ENCODE data around the gene STARD10.

Gene STARD10

GRCh38 chr11:72741429-72741833 lies 52.4 kb downstream of the STARD10 start:
- no peaks in the 10 kb centered on the region for H3K9me3 ChIP-seq (replicated peaks in 1 of 11)
- peaks cover 49 to 66% (median 57%) of the 10 kb centered on the region in 11 experiments for H4K20me1 ChIP-seq
- TF ChIP-seq Cebpa-rat (IDR thresholded peaks at IDR 0.05): no peak
- peak overlapping the region in 6 of 10 experiments; percentile 8 to 54 (median 32); a peak in 11 of 20 replicates for H3K4me3 ChIP-seq
- peaks cover 0 to 17% (median 0%) of the 10 kb centered on the region in 11 experiments; a peak in 4 of 22 replicates for H3K36me3 ChIP-seq
- H3K27ac ChIP-seq: peak overlapping the region; percentile 41 to 94 (median 70); a peak in 21 of 22 replicates
- H3K9ac ChIP-seq: peak overlapping the region; percentile 36 to 88 (median 65); a peak in 21 of 22 replicates
- H3K27me3 ChIP-seq: no peaks in the 10 kb centered on the region
- H3K4me2 ChIP-seq: peak overlapping the region; percentile 86 to 100 (median 96)
- peaks cover 87 to 99% (median 97%) of the 10 kb centered on the region in 10 experiments for H3K4me1 ChIP-seq

DNA sequence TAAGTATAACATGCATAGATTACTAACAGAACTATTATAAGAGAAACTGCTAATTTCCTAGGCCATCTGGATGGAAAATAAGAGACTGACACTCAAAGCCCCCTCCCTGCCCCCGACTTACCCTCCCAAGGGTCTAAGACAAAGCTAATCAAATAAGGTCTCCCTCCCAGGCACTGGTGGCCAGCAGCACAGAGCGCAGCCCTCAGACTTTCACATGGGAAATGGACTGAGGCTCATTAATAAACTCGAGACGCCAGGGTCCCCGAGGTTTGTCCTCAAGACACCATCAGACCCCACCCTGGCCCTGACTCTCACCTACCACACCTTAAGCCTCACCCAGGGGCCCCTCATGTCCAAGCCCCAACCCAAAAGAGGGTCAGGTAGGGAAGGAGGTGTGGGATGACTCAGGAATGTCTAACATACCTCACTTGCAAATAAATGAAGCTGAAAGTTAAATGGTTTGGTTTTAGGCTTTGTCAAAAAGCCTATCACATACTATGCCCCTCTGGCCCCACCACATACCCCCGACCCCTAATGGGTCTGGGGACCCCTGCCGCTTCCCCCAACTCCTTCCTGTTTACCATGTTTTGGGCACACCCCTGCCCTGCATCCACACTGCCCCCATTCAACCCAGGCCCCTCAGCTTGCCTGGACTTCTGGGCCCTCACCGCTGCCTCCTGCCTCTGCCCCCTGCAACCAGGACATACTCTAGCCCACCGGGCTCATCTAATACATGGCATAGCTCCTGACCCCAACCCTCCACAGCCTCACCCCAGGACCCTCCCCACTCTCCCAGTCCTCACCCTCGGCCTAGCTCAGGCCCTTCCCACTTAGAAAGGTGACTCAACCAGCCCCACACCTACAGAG lies 53.1 kb downstream of the STARD10 start:
- Histone ChIP-seq H3K9me3 (replicated peaks in 1 of 11) (no peaks in the 10 kb centered on the region), H3K4me3 (peak overlapping the region in 6 of 10 experiments; percentile 8 to 54 (median 32); a peak in 9 of 20 replicates), H3K4me1 (peaks cover 93 to 100% (median 98%) of the 10 kb centered on the region in 10 experiments), H3K27ac (peak overlapping the region; percentile 41 to 94 (median 70); a peak in 21 of 22 replicates), H4K20me1 (peaks cover 44 to 61% (median 56%) of the 10 kb centered on the region in 11 experiments), H3K9ac (peak overlapping the region; percentile 36 to 88 (median 65); a peak in 21 of 22 replicates), H3K36me3 (peaks cover 0 to 12% (median 0%) of the 10 kb centered on the region in 11 experiments; a peak in 4 of 22 replicates), H3K27me3 (no peaks in the 10 kb centered on the region), H3K4me2 (peak overlapping the region; percentile 86 to 100 (median 96))
- TF ChIP-seq Cebpa-rat (IDR thresholded peaks at IDR 0.05): no peak

DNA sequence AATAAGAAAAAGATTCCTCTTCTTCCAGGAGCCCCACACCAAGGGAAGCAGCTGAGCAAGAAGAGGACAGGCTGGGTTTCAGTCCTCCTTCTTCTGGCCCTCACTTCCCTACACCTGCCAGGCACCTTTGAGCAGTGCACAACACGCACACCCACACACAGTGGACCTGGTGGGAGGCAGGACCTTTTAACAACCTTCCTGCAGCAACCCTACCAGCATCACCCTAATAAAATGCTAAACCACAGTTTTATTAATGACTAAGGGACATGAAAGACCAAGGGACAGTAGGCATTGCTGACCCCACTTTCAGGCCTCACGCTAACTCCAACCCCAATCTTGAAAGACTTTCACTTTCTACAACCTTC lies 53.8 kb downstream of the STARD10 start:
- H3K36me3 ChIP-seq: peaks cover 0 to 9% (median 0%) of the 10 kb centered on the region in 11 experiments; a peak in 4 of 22 replicates
- H3K9me3 ChIP-seq (replicated peaks in 1 of 11): no peaks in the 10 kb centered on the region
- no peak for TF ChIP-seq Cebpa-rat (IDR thresholded peaks at IDR 0.05)
- H3K27me3 ChIP-seq: no peaks in the 10 kb centered on the region
- peak overlapping the region; percentile 89 to 94 (median 93); a peak in 21 of 22 replicates for H3K27ac ChIP-seq
- H3K4me3 ChIP-seq: peak overlapping the region in 1 of 10 experiments; percentile 71; a peak in 1 of 20 replicates
- H3K4me1 ChIP-seq: peaks cover 94 to 100% (median 98%) of the 10 kb centered on the region in 10 experiments
- peak overlapping the region in 9 of 11 experiments; percentile 19 to 88 (median 80); a peak in 9 of 22 replicates for H3K9ac ChIP-seq
- peaks cover 36 to 59% (median 51%) of the 10 kb centered on the region in 11 experiments for H4K20me1 ChIP-seq
- H3K4me2 ChIP-seq: peak overlapping the region; percentile 86 to 100 (median 96)

DNA sequence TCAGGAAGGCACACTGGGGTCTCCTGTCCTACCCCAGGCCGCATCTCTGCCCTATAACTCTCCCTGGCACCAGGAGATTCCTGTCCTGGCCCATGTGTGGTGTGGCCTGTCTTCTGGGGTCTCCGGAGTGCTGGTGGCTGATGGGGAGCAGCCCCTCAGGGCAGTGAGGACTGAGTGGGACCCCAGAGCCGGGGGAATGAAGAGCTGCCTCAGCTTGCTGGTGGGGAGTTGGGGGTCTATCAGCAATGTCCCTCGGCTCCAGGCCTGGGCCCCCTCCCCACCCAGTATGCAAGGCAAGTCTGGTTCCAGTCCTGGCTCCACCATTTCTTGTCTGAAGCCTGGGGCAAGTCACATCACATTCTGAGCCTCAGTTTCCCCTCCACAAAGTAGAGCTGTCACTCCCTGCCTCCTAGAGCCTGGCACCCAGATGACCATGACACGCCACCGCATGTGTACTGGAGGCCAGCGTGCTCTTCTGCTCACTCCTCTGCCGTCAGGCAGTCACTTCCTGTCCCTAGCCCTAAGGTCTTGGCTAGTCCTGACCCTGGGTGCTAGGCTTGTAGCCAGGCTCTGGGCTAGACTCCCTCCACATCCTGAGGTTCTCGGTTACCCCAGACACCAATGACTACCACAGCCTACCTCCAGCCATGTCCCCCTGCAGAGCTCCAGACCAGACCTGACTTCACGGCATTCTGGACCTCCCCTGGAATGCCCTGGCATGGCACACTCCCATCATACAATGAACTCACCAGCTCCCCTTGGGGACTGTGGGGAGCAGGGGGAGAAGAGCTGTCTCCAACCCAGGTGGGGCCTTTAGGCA lies 54.4 kb downstream of the STARD10 start:
- H3K4me1 ChIP-seq: peaks cover 88 to 100% (median 98%) of the 10 kb centered on the region in 10 experiments
- no peaks in the 10 kb centered on the region for H3K9me3 ChIP-seq (replicated peaks in 1 of 11)
- peaks cover 0 to 10% (median 2%) of the 10 kb centered on the region in 11 experiments; a peak in 4 of 22 replicates for H3K36me3 ChIP-seq
- peak overlapping the region; percentile 86 to 100 (median 96) for H3K4me2 ChIP-seq
- H3K4me3 ChIP-seq: peak overlapping the region in 8 of 10 experiments; percentile 24 to 71 (median 57); a peak in 14 of 20 replicates
- H3K9ac ChIP-seq: peak overlapping the region; percentile 26 to 88 (median 80); a peak in 21 of 22 replicates
- peak overlapping the region; percentile 89 to 94 (median 93) for H3K27ac ChIP-seq
- no peak for TF ChIP-seq Cebpa-rat (IDR thresholded peaks at IDR 0.05)
- H4K20me1 ChIP-seq: peaks cover 30 to 59% (median 46%) of the 10 kb centered on the region in 11 experiments
- H3K27me3 ChIP-seq: no peaks in the 10 kb centered on the region

- no peaks in the 10 kb centered on the region for H3K27me3 ChIP-seq
- no peak for TF ChIP-seq Cebpa-rat (IDR thresholded peaks at IDR 0.05)
- H4K20me1 ChIP-seq: peaks cover 25 to 59% (median 36%) of the 10 kb centered on the region in 11 experiments
- H3K4me3 ChIP-seq: peak overlapping the region in 8 of 10 experiments; percentile 24 to 71 (median 57); a peak in 15 of 20 replicates
- H3K27ac ChIP-seq: peak overlapping the region; percentile 89 to 94 (median 93)
- peaks cover 78 to 100% (median 98%) of the 10 kb centered on the region in 10 experiments for H3K4me1 ChIP-seq
- H3K9ac ChIP-seq: peak overlapping the region; percentile 26 to 88 (median 80); a peak in 21 of 22 replicates
- H3K36me3 ChIP-seq: peaks cover 0 to 20% (median 5%) of the 10 kb centered on the region in 11 experiments; a peak in 7 of 22 replicates
- peak overlapping the region; percentile 86 to 100 (median 96) for H3K4me2 ChIP-seq
- H3K9me3 ChIP-seq (replicated peaks in 1 of 11): no peaks in the 10 kb centered on the region
Measured at GRCh38 chr11:72738199-72739141, 55.4 kb downstream of the STARD10 start.

GRCh38 chr11:72737336-72737735 lies 56.5 kb downstream of the STARD10 start:
- Histone ChIP-seq H3K4me2 (peak overlapping the region; percentile 71 to 100 (median 96)), H3K27me3 (no peaks in the 10 kb centered on the region), H3K4me1 (peaks cover 69 to 100% (median 98%) of the 10 kb centered on the region in 10 experiments), H3K9me3 (replicated peaks in 1 of 11) (no peaks in the 10 kb centered on the region), H3K9ac (peak overlapping the region; percentile 71 to 88 (median 80)), H3K36me3 (peaks cover 0 to 31% (median 8%) of the 10 kb centered on the region in 11 experiments; a peak in 14 of 22 replicates), H3K4me3 (peak overlapping the region in 8 of 10 experiments; percentile 36 to 71 (median 57); a peak in 15 of 20 replicates), H3K27ac (peak overlapping the region; percentile 89 to 94 (median 93)), H4K20me1 (peaks cover 18 to 59% (median 25%) of the 10 kb centered on the region in 11 experiments)
- TF ChIP-seq Cebpa-rat (IDR thresholded peaks at IDR 0.05): no peak

- H3K4me2 ChIP-seq: peak overlapping the region; percentile 71 to 100 (median 96)
- peak overlapping the region; percentile 89 to 94 (median 93) for H3K27ac ChIP-seq
- H3K4me1 ChIP-seq: peaks cover 61 to 99% (median 92%) of the 10 kb centered on the region in 10 experiments
Measured at GRCh38 chr11:72736452-72737069, 57.3 kb downstream of the STARD10 start.

More at GRCh38 chr11:72736452-72737069, 57.3 kb downstream of the STARD10 start:
- H3K9me3 ChIP-seq (replicated peaks in 1 of 11): no peaks in the 10 kb centered on the region; a peak in 1 of 22 replicates
- TF ChIP-seq Cebpa-rat (IDR thresholded peaks at IDR 0.05): peak in 9 of 11 experiments; percentile 68 to 90 (median 85); a peak in 15 of 22 replicates
- peaks cover 0 to 39% (median 16%) of the 10 kb centered on the region in 11 experiments; a peak in 14 of 22 replicates for H3K36me3 ChIP-seq
- peak overlapping the region; percentile 71 to 88 (median 80) for H3K9ac ChIP-seq
- no peaks in the 10 kb centered on the region for H3K27me3 ChIP-seq
- peak overlapping the region in 9 of 10 experiments; percentile 30 to 71 (median 57); a peak in 17 of 20 replicates for H3K4me3 ChIP-seq
- peaks cover 11 to 59% (median 19%) of the 10 kb centered on the region in 11 experiments for H4K20me1 ChIP-seq
